ENCODE measurements around the gene ALX4.

- TF ChIP-seq POLR2A (IDR thresholded peaks at IDR 0.05; ENCODE audit: low read depth, low read length): no peak
- TF ChIP-seq POLR2AphosphoS5 (IDR thresholded peaks at IDR 0.05; ENCODE audit: low read depth, low read length): no peak
- TF ChIP-seq SPI1 (IDR thresholded peaks at IDR 0.05; ENCODE audit: low read depth, low read length): no peak
Observed at GRCh38 chr11:44256673-44257291, 53.2 kb downstream of the ALX4 start.

All from GM12891 (cell line).